OCI-LY7 (cell line): ENCODE data around the gene CD36. TPM values are rescaled to one million over a fixed set of nuclear protein-coding genes. Genes with fewer than 3 reads are reported as not detected.
A peak's percentile ranks its signal among the peaks of the same experiment; 100 is the strongest.

Source experiments
- BruUV-seq: library from RNA; stranded (reverse); fragments of 400-500 nt; replicated peaks from 2 replicates; lab custom pipeline; 2021; lab: Mats Ljungman, UMichigan
- CTCF ChIA-PET: fragments of 300-600 bp; sonication (Branson Sonifier 250); formaldehyde crosslinking; loops from one replicate; lab custom pipeline; 2022; ENCODE audit warnings: antibody characterized with exemption; ENCODE audit not compliant: unreplicated experiment; lab: Charles Lee
- POLR2A ChIA-PET: fragments of 300-600 bp; sonication (Branson Sonifier 250); formaldehyde crosslinking; loops from one replicate; lab custom pipeline; 2022; ENCODE audit warnings: antibody characterized with exemption; lab: Charles Lee
- DNase-seq: peaks from one replicate; pipeline ENCODE4 v3.0.0-alpha.2; 2015; ENCODE audit warnings: low spot score
- H2AFZ ChIP-seq: fragments of 200-600 bp; sonication (generic), shearing (Covaris generic); 2 replicates; pipeline ENCODE4 v1.6.1; 2014; ENCODE audit warnings: mild to moderate bottlenecking, antibody characterized with exemption, low read length, moderate library complexity
- H3K27ac ChIP-seq: fragments of 200-600 bp; sonication (generic); 2 replicates; pipeline ENCODE4 v1.5.1; 2014; ENCODE audit warnings: mixed run types, low read depth, mild to moderate bottlenecking, moderate library complexity, low read length, inconsistent platforms; ENCODE audit not compliant: poor library complexity, severe bottlenecking
- H3K36me3 ChIP-seq: fragments of 200-600 bp; sonication (generic); 2 replicates; pipeline ENCODE4 v1.6.1; 2014; ENCODE audit warnings: mild to moderate bottlenecking, antibody characterized with exemption, low read length, moderate library complexity, mixed read lengths; ENCODE audit not compliant: insufficient read depth
- H3K4me1 ChIP-seq: fragments of 200-600 bp; sonication (generic); 2 replicates; pipeline ENCODE4 v1.5.1; 2014; ENCODE audit warnings: mild to moderate bottlenecking, low read length; ENCODE audit not compliant: insufficient read depth, poor library complexity, severe bottlenecking
- H3K4me2 ChIP-seq: fragments of 200-600 bp; sonication (generic); 2 replicates; pipeline ENCODE4 v1.6.1; 2014; ENCODE audit warnings: mild to moderate bottlenecking, low read length
- H3K4me3 ChIP-seq: fragments of 200-600 bp; sonication (generic); 2 replicates; pipeline ENCODE4 v1.5.1; 2014; ENCODE audit warnings: mild to moderate bottlenecking, low read depth, low read length; ENCODE audit not compliant: poor library complexity, severe bottlenecking
- H3K79me2 ChIP-seq: fragments of 200-600 bp; sonication (generic); 2 replicates; pipeline ENCODE4 v1.6.1; 2016; ENCODE audit warnings: low read depth, mild to moderate bottlenecking, low read length, moderate library complexity, mixed read lengths; ENCODE audit not compliant: insufficient read depth
- H3K9me2 ChIP-seq: fragments of 200-600 bp; sonication (generic); 2 replicates; pipeline ENCODE4 v1.6.1; 2016; ENCODE audit warnings: mild to moderate bottlenecking, low read length, mixed read lengths; ENCODE audit not compliant: insufficient read depth
- H3K9me3 ChIP-seq: fragments of 200-600 bp; sonication (generic); 2 replicates; pipeline ENCODE4 v1.6.1; 2014; ENCODE audit warnings: mild to moderate bottlenecking, mixed run types, low read length, mixed read lengths
- H4K20me1 ChIP-seq: fragments of 200-600 bp; sonication (generic); 2 replicates; pipeline ENCODE4 v1.6.1; 2014; ENCODE audit warnings: mild to moderate bottlenecking, antibody characterized with exemption, low read length, moderate library complexity, mixed read lengths; ENCODE audit not compliant: insufficient read depth
- CTCF ChIP-seq: fragments of 200-600 bp; sonication (generic); conservative IDR thresholded peaks from 2 replicates; pipeline ENCODE4 v1.5.1; 2014; ENCODE audit warnings: mild to moderate bottlenecking, antibody characterized with exemption, low read length, moderate library complexity, mixed read lengths
- EZH2phosphoT487 ChIP-seq: fragments of 200-600 bp; sonication (generic); IDR thresholded peaks from 2 replicates; pipeline ENCODE4 v1.6.1; 2018; ENCODE audit warnings: low read depth, borderline replicate concordance, mild to moderate bottlenecking, mixed run types, antibody characterized with exemption, low read length, moderate library complexity, mixed read lengths
- intact Hi-C: fragments of 100-400 bp; cut with micrococcal nuclease; formaldehyde crosslinking; loops from one replicate; pipeline ENCODE4 v1.10.0; 2022; ENCODE audit not compliant: unreplicated experiment
- total RNA-seq, 2 experiments: library from RNA; depleted of rRNA in 1 of 2; stranded (reverse); fragments of >200 nt in 1 of 2; shearing (Covaris generic) in 1 of 2; gene quantifications; 2 replicates each; pipeline ENCODE4 v1.2.3, GENCODE V29; 2014 to 2022

The CD36 gene
- total RNA-seq, 2 experiments from 2014 or later: not detected

DNA sequence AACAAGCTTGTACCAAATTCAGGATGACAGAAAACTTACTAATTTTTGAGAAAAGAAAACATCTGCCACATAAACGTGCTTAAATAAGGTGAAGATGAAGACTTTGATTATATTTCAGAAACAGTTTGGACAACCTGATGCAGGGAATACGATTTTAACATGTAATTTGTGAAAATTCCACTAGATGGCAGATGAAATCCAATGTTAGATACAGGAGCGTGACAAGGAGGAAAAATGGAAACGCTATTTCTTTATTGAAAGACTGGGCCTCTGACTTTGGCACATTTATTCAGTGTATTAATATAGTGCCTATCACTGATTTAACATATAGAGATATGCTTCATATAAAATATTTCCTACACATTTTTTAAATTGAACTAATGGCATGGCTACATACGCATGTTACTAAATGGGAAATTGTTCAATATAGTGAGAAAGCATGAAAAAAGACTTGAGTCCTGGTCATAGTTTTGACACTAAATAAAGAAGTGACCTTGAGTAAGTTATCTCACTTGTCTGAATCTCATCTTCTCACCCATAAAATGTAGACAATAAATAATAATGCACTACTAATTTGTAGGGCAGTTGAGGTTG, 60.7 kb downstream of the CD36 start:
- no peaks in the 10 kb centered on the region for H3K79me2 ChIP-seq
- no peaks in the 10 kb centered on the region for H3K36me3 ChIP-seq
- no peaks in the 10 kb centered on the region for H3K9me3 ChIP-seq
- peak; percentile 41 for DNase-seq
- ChIA-PET POLR2A (no interaction called here), CTCF (no interaction called here)
- no peaks in the 10 kb centered on the region for H4K20me1 ChIP-seq
- no peak overlapping the region for H3K4me2 ChIP-seq
- H3K4me1 ChIP-seq: peaks cover 4% of the 10 kb centered on the region
- H3K9me2 ChIP-seq: no peaks in the 10 kb centered on the region
- no peak overlapping the region for H3K27ac ChIP-seq
- TF ChIP-seq CTCF: peak; percentile 82
- no peak for TF ChIP-seq EZH2phosphoT487
- no peak overlapping the region for H2AFZ ChIP-seq
- H3K4me3 ChIP-seq: no peak overlapping the region
- intact Hi-C loops: loop anchor here (1.0 kb wide), 1 partner anchor 771 kb away; no protein-coding TSS in a partner anchor
- BruUV-seq: no TSS peak

- Histone ChIP-seq H3K9me2 (no peaks in the 10 kb centered on the region), H3K27ac (no peak overlapping the region), H2AFZ (no peak overlapping the region), H3K36me3 (no peaks in the 10 kb centered on the region), H3K9me3 (no peaks in the 10 kb centered on the region), H3K4me1 (peaks cover 4% of the 10 kb centered on the region), H3K79me2 (no peaks in the 10 kb centered on the region), H3K4me2 (no peak overlapping the region), H3K4me3 (no peak overlapping the region), H4K20me1 (no peaks in the 10 kb centered on the region)
- no peak for DNase-seq
- BruUV-seq: no TSS peak
- TF ChIP-seq EZH2phosphoT487: no peak
- intact Hi-C loops: loop anchor here (1.0 kb wide), 1 partner anchor 771 kb away; no protein-coding TSS in a partner anchor
- CTCF ChIA-PET: no interaction called here
- POLR2A ChIA-PET: no interaction called here
Measured at GRCh38 chr7:80699721-80700256, 61.3 kb downstream of the CD36 start.

DNA sequence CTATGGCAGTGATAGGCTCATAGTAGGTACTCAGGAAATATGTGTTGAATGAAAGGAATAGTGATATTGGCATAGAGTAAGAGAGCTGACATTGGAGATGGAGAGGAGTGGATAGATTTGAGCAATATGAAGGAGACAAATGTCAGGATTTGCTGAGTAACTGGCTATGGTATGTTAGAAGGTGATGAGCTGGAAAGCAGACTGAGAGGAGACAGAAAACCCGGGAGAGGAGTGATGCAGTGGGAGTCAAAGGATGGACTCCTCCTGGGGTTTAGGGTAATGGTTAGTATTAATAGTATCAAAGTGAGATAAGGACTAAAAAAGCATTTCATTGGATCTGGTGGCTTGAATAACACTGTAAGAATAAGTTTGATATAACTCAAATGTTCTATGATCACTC, 64.8 kb downstream of the CD36 start:
- Histone ChIP-seq H3K27ac (no peak overlapping the region), H3K4me2 (no peak overlapping the region), H2AFZ (no peak overlapping the region), H3K36me3 (no peaks in the 10 kb centered on the region), H3K4me1 (no peaks in the 10 kb centered on the region), H3K4me3 (no peak overlapping the region), H3K9me2 (no peaks in the 10 kb centered on the region), H3K79me2 (no peaks in the 10 kb centered on the region), H4K20me1 (no peaks in the 10 kb centered on the region), H3K9me3 (no peaks in the 10 kb centered on the region)
- intact Hi-C loops: no loop called here
- CTCF ChIA-PET: no interaction called here
- no peak for TF ChIP-seq CTCF
- no peak for TF ChIP-seq EZH2phosphoT487
- BruUV-seq: no TSS peak
- POLR2A ChIA-PET: no interaction called here
- DNase-seq: no peak
